ENCODE results near the gene ATG2B. TPM values are rescaled to one million over a fixed set of nuclear protein-coding genes. Genes with fewer than 3 reads are reported as not detected.

Gene ATG2B
- total and polyA plus RNA-seq, 3 experiments from 2014 or later: 2.6 to 19.8 (median 17.4) TPM

- Mint-ChIP-seq H3K27me3 (no peaks in the 10 kb centered on the region), H3K36me3 (peaks cover 0 to 46% (median 13%) of the 10 kb centered on the region in 3 donors), H3K4me3 (no peak overlapping the region), H3K9me3 (no peaks in the 10 kb centered on the region), H3K27ac (no peak overlapping the region), H3K4me1 (peaks cover 0 to 7% (median 3%) of the 10 kb centered on the region in 3 donors)
- ChIA-PET POLR2A (no interaction called here), CTCF (no interaction called here)
- Histone ChIP-seq H3K27ac (ENCODE audit: low read depth, low read length) (no peak overlapping the region), H3K36me3 (ENCODE audit: insufficient read depth, low read length) (peaks cover 6% of the 10 kb centered on the region), H3K4me3 (ENCODE audit: low read length) (no peak overlapping the region), H3K27me3 (ENCODE audit: insufficient read depth, low read length, poor library complexity, severe bottlenecking) (no peaks in the 10 kb centered on the region), H3K9me3 (ENCODE audit: low read length) (no peaks in the 10 kb centered on the region), H3K4me1 (ENCODE audit: insufficient read depth, low read length) (no peaks in the 10 kb centered on the region)
- no peak for DNase-seq
These were observed 21.6 kb upstream of the ATG2B start for GRCh38 chr14:96384740-96385139.

- Histone ChIP-seq H3K27ac (ENCODE audit: low read depth, low read length) (no peak overlapping the region), H3K9me3 (ENCODE audit: low read length) (no peaks in the 10 kb centered on the region), H3K36me3 (ENCODE audit: insufficient read depth, low read length) (peaks cover 6% of the 10 kb centered on the region), H3K27me3 (ENCODE audit: insufficient read depth, low read length, poor library complexity, severe bottlenecking) (no peaks in the 10 kb centered on the region), H3K4me1 (ENCODE audit: insufficient read depth, low read length) (no peaks in the 10 kb centered on the region), H3K4me3 (ENCODE audit: low read length) (no peak overlapping the region)
- H3K27ac Mint-ChIP-seq: no peak overlapping the region
- DNase-seq: no peak
- H3K9me3 Mint-ChIP-seq: no peaks in the 10 kb centered on the region
- no peak overlapping the region for H3K4me3 Mint-ChIP-seq
- no peaks in the 10 kb centered on the region for H3K27me3 Mint-ChIP-seq
- H3K4me1 Mint-ChIP-seq: peaks cover 0 to 7% (median 3%) of the 10 kb centered on the region in 3 donors
- ChIA-PET POLR2A (no interaction called here), CTCF (no interaction called here)
- peaks cover 0 to 46% (median 13%) of the 10 kb centered on the region in 3 donors for H3K36me3 Mint-ChIP-seq
These were observed 20.9 kb upstream of the ATG2B start for GRCh38 chr14:96384053-96384452.

GRCh38 chr14:96383445-96383844 is 20.3 kb upstream of the ATG2B start:
- Mint-ChIP-seq H3K4me3 (no peak overlapping the region), H3K9me3 (no peaks in the 10 kb centered on the region), H3K36me3 (peaks cover 0 to 46% (median 13%) of the 10 kb centered on the region in 3 donors), H3K27ac (no peak overlapping the region), H3K27me3 (no peaks in the 10 kb centered on the region), H3K4me1 (peaks cover 0 to 7% (median 3%) of the 10 kb centered on the region in 3 donors)
- Histone ChIP-seq H3K27me3 (ENCODE audit: insufficient read depth, low read length, poor library complexity, severe bottlenecking) (no peaks in the 10 kb centered on the region), H3K36me3 (ENCODE audit: insufficient read depth, low read length) (peaks cover 6% of the 10 kb centered on the region), H3K4me1 (ENCODE audit: insufficient read depth, low read length) (no peaks in the 10 kb centered on the region), H3K4me3 (ENCODE audit: low read length) (no peak overlapping the region), H3K9me3 (ENCODE audit: low read length) (no peaks in the 10 kb centered on the region), H3K27ac (ENCODE audit: low read depth, low read length) (no peak overlapping the region)
- DNase-seq: no peak
- POLR2A ChIA-PET: no interaction called here
- CTCF ChIA-PET: no interaction called here

GRCh38 chr14:96380735-96381134 is 17.6 kb upstream of the ATG2B start:
- H3K4me3 ChIP-seq (ENCODE audit: low read length): no peak overlapping the region
- ChIA-PET POLR2A (no interaction called here), CTCF (interaction anchor here (0.8 kb wide), 1 partner anchor 70 kb away, joined by 3 read pairs; no protein-coding TSS in a partner anchor)
- H3K4me1 ChIP-seq (ENCODE audit: insufficient read depth, low read length): no peaks in the 10 kb centered on the region
- no peak overlapping the region for H3K4me3 Mint-ChIP-seq
- H3K9me3 Mint-ChIP-seq: no peaks in the 10 kb centered on the region
- peaks cover 6% of the 10 kb centered on the region for H3K36me3 ChIP-seq (ENCODE audit: insufficient read depth, low read length)
- no peaks in the 10 kb centered on the region for H3K27me3 ChIP-seq (ENCODE audit: insufficient read depth, low read length, poor library complexity, severe bottlenecking)
- H3K27ac Mint-ChIP-seq: no peak overlapping the region
- peaks cover 0 to 38% (median 11%) of the 10 kb centered on the region in 3 donors for H3K36me3 Mint-ChIP-seq
- no peak for DNase-seq
- H3K9me3 ChIP-seq (ENCODE audit: low read length): no peaks in the 10 kb centered on the region
- peaks cover 0 to 7% (median 3%) of the 10 kb centered on the region in 3 donors for H3K4me1 Mint-ChIP-seq
- H3K27ac ChIP-seq (ENCODE audit: low read depth, low read length): no peak overlapping the region
- no peaks in the 10 kb centered on the region for H3K27me3 Mint-ChIP-seq

- no peaks in the 10 kb centered on the region for H3K9me3 ChIP-seq (ENCODE audit: low read length)
- Mint-ChIP-seq H3K27me3 (no peaks in the 10 kb centered on the region), H3K36me3 (peaks cover 0 to 8% (median 0%) of the 10 kb centered on the region in 3 donors), H3K9me3 (no peaks in the 10 kb centered on the region), H3K4me3 (no peak overlapping the region), H3K4me1 (peaks cover 0 to 11% (median 3%) of the 10 kb centered on the region in 3 donors), H3K27ac (no peak overlapping the region)
- H3K27me3 ChIP-seq (ENCODE audit: insufficient read depth, low read length, poor library complexity, severe bottlenecking): no peaks in the 10 kb centered on the region
- DNase-seq: no peak
- H3K4me3 ChIP-seq (ENCODE audit: low read length): no peak overlapping the region
- no peak overlapping the region for H3K27ac ChIP-seq (ENCODE audit: low read depth, low read length)
- no peaks in the 10 kb centered on the region for H3K4me1 ChIP-seq (ENCODE audit: insufficient read depth, low read length)
- ChIA-PET POLR2A (no interaction called here), CTCF (no interaction called here)
- H3K36me3 ChIP-seq (ENCODE audit: insufficient read depth, low read length): no peaks in the 10 kb centered on the region
These were observed 13.0 kb upstream of the ATG2B start for GRCh38 chr14:96376093-96376492.

GRCh38 chr14:96373538-96373937 is 10.4 kb upstream of the ATG2B start:
- Mint-ChIP-seq H3K27me3 (peaks cover 0 to 1% of the 10 kb centered on the region in 2 donors), H3K4me1 (peaks cover 5 to 16% (median 16%) of the 10 kb centered on the region in 3 donors), H3K4me3 (no peak overlapping the region), H3K9me3 (no peaks in the 10 kb centered on the region), H3K27ac (no peak overlapping the region), H3K36me3 (peaks cover 0 to 11% (median 2%) of the 10 kb centered on the region in 3 donors)
- ChIA-PET POLR2A (no interaction called here), CTCF (no interaction called here)
- no peaks in the 10 kb centered on the region for H3K4me1 ChIP-seq (ENCODE audit: insufficient read depth, low read length)
- H3K27ac ChIP-seq (ENCODE audit: low read depth, low read length): no peak overlapping the region
- DNase-seq: no peak
- H3K36me3 ChIP-seq (ENCODE audit: insufficient read depth, low read length): no peaks in the 10 kb centered on the region
- no peak overlapping the region for H3K4me3 ChIP-seq (ENCODE audit: low read length)
- no peaks in the 10 kb centered on the region for H3K27me3 ChIP-seq (ENCODE audit: insufficient read depth, low read length, poor library complexity, severe bottlenecking)
- no peaks in the 10 kb centered on the region for H3K9me3 ChIP-seq (ENCODE audit: low read length)

- POLR2A ChIA-PET: no interaction called here
- no peak for DNase-seq
These were observed 7.4 kb upstream of the ATG2B start for GRCh38 chr14:96370528-96370927.

GRCh38 chr14:96368534-96368933 is 5.4 kb upstream of the ATG2B start:
- no peaks in the 10 kb centered on the region for H3K9me3 Mint-ChIP-seq
- H3K4me3 Mint-ChIP-seq: no peak overlapping the region
- ChIA-PET POLR2A (no interaction called here), CTCF (no interaction called here)
- peaks cover 27 to 54% (median 48%) of the 10 kb centered on the region in 3 donors for H3K4me1 Mint-ChIP-seq
- peaks cover 0 to 16% (median 4%) of the 10 kb centered on the region in 3 donors for H3K36me3 Mint-ChIP-seq
- H3K9me3 ChIP-seq (ENCODE audit: low read length): no peaks in the 10 kb centered on the region
- peaks cover 13% of the 10 kb centered on the region for H3K4me1 ChIP-seq (ENCODE audit: insufficient read depth, low read length)
- no peaks in the 10 kb centered on the region for H3K27me3 ChIP-seq (ENCODE audit: insufficient read depth, low read length, poor library complexity, severe bottlenecking)
- H3K36me3 ChIP-seq (ENCODE audit: insufficient read depth, low read length): no peaks in the 10 kb centered on the region
- no peak for DNase-seq
- H3K27me3 Mint-ChIP-seq: peaks cover 0 to 3% of the 10 kb centered on the region in 2 donors
- no peak overlapping the region for H3K27ac Mint-ChIP-seq
- H3K27ac ChIP-seq (ENCODE audit: low read depth, low read length): no peak overlapping the region
- H3K4me3 ChIP-seq (ENCODE audit: low read length): no peak overlapping the region

More at GRCh38 chr14:96370528-96370927, 7.4 kb upstream of the ATG2B start:
- peaks cover 0 to 1% of the 10 kb centered on the region in 2 donors for H3K27me3 Mint-ChIP-seq
- no peaks in the 10 kb centered on the region for H3K4me1 ChIP-seq (ENCODE audit: insufficient read depth, low read length)
- H3K36me3 Mint-ChIP-seq: peaks cover 0 to 11% (median 4%) of the 10 kb centered on the region in 3 donors
- H3K27me3 ChIP-seq (ENCODE audit: insufficient read depth, low read length, poor library complexity, severe bottlenecking): no peaks in the 10 kb centered on the region
- H3K9me3 Mint-ChIP-seq: no peaks in the 10 kb centered on the region
- H3K9me3 ChIP-seq (ENCODE audit: low read length): no peaks in the 10 kb centered on the region
- CTCF ChIA-PET: no interaction called here
- H3K27ac ChIP-seq (ENCODE audit: low read depth, low read length): no peak overlapping the region
- H3K4me3 ChIP-seq (ENCODE audit: low read length): no peak overlapping the region
- H3K36me3 ChIP-seq (ENCODE audit: insufficient read depth, low read length): no peaks in the 10 kb centered on the region
- peaks cover 13 to 40% (median 33%) of the 10 kb centered on the region in 3 donors for H3K4me1 Mint-ChIP-seq
- H3K27ac Mint-ChIP-seq: no peak overlapping the region
- H3K4me3 Mint-ChIP-seq: no peak overlapping the region

Measured in CD8-positive, alpha-beta memory T cell (primary cell).